K562 (cell line): ENCODE data around the gene DEF6. TPM values are rescaled to one million over a fixed set of nuclear protein-coding genes. Genes with fewer than 3 reads are reported as not detected.

ENCODE experiments used
- BRF1 ChIP-seq: IDR thresholded peaks from 3 replicates; pipeline ENCODE4 v1.6.1; 2011; ENCODE audit warnings: borderline replicate concordance, mild to moderate bottlenecking; ENCODE audit not compliant: insufficient read length; ENCODE audit errors: extremely low read depth
- CEBPB ChIP-seq: fragments of 450-650 bp; IDR thresholded peaks from 2 replicates; pipeline ENCODE4 v1.6.1; 2016; ENCODE audit warnings: missing genetic modification characterization, missing compliant biosample characterization
- GMEB1 ChIP-seq: fragments of 250-450 bp; sonication (Bioruptor Pico); IDR thresholded peaks from 2 replicates; pipeline ENCODE4 v1.4.0; 2020; ENCODE audit warnings: mild to moderate bottlenecking
- HMG20B ChIP-seq: fragments of 250-450 bp; sonication (Bioruptor Pico); IDR thresholded peaks from 2 replicates; pipeline ENCODE4 v1.5.0; 2021; ENCODE audit warnings: mild to moderate bottlenecking
- KDM1A ChIP-seq, 2 experiments: fragments of 450-650 bp; IDR thresholded peaks; 2 replicates each; pipeline ENCODE4 v1.6.1; 2016; ENCODE audit warnings: mild to moderate bottlenecking in 2 of 2
- LEF1 ChIP-seq: fragments of 450-650 bp; IDR thresholded peaks from 2 replicates; pipeline ENCODE4 v1.6.1; 2016; ENCODE audit warnings: mild to moderate bottlenecking
- MEF2A ChIP-seq: IDR thresholded peaks from 2 replicates; pipeline ENCODE4 v1.6.1; 2011; ENCODE audit warnings: low read depth, mild to moderate bottlenecking, low read length, moderate library complexity; ENCODE audit not compliant: control insufficient read depth
- POU5F1 ChIP-seq: fragments of 150-350 bp; IDR thresholded peaks from 2 replicates; pipeline ENCODE4 v1.6.1; 2014; ENCODE audit warnings: borderline replicate concordance, low read length, low read depth, mild to moderate bottlenecking; ENCODE audit not compliant: partially characterized antibody
- RNF2 ChIP-seq: sonication (generic); IDR thresholded peaks from 2 replicates; pipeline ENCODE4 v1.6.1; 2016
- SMAD3 ChIP-seq: fragments of 450-650 bp; formaldehyde crosslinking; conservative IDR thresholded peaks from 2 replicates; pipeline ENCODE4 v1.4.0; 2020; ENCODE audit warnings: mild to moderate bottlenecking
- TAF1 ChIP-seq: IDR thresholded peaks from 2 replicates; pipeline ENCODE4 v1.6.1; 2011; ENCODE audit warnings: mild to moderate bottlenecking, low read length, moderate library complexity; ENCODE audit not compliant: insufficient read depth, control insufficient read depth, severe bottlenecking; ENCODE audit errors: extremely low read depth
- TFAM ChIP-seq: fragments of 250-450 bp; sonication (Bioruptor Pico); conservative IDR thresholded peaks from 2 replicates; pipeline ENCODE4 v1.5.0; 2021; ENCODE audit warnings: mild to moderate bottlenecking, moderate library complexity
- U2AF2 ChIP-seq: fragments of 200-400 bp; formaldehyde crosslinking; optimal IDR thresholded peaks from 2 replicates; pipeline ENCODE3; 2017; ENCODE audit warnings: low read depth, mild to moderate bottlenecking, low read length
- ZNF217 ChIP-seq: sonication (generic); formaldehyde crosslinking; IDR thresholded peaks from 2 replicates; pipeline ENCODE4 v1.8.0; 2022; ENCODE audit warnings: mild to moderate bottlenecking, missing genetic modification reagents
- ZNF23 ChIP-seq: fragments of 250-450 bp; sonication (Bioruptor Pico); IDR thresholded peaks from 2 replicates; pipeline ENCODE4 v1.4.0; 2020; ENCODE audit warnings: mild to moderate bottlenecking
- ZNF449 ChIP-seq: fragments of 250-450 bp; sonication (Bioruptor Pico); IDR thresholded peaks from 2 replicates; pipeline ENCODE4 v1.8.0; 2022; ENCODE audit warnings: moderate library complexity, mild to moderate bottlenecking, inconsistent platforms
- ZNF511 ChIP-seq: sonication (generic); formaldehyde crosslinking; IDR thresholded peaks from 2 replicates; pipeline ENCODE4 v1.8.0; 2022; ENCODE audit warnings: mild to moderate bottlenecking, missing genetic modification reagents
- polyA plus RNA-seq, 8 experiments: library from polyadenylated mRNA; depleted of rRNA in 4 of 8; stranded (reverse) in 5 of 8; unstranded in 3 of 8; fragments of >200 nt; fragmentation: Nextera tagmentation in 2 of 8; fragmentation: Illumina TruSeq in 1 of 8; extraction: Ambion mirVana in 2 of 8; extraction: Trizol in 1 of 8; gene quantifications; 2 replicates each; pipeline versions ENCODE4 v1.2.1 to v1.2.3, GENCODE V29; 2011 to 2014; ENCODE audit warnings: inconsistent platforms in 1 of 8, missing spikeins in 1 of 8
- total RNA-seq, 7 experiments: library from RNA; depleted of rRNA in 6 of 7; stranded (reverse); fragments of >200 nt in 6 of 7; fragmentation: Illumina TruSeq in 2 of 7; extraction: Trizol in 2 of 7; gene quantifications; 2 replicates each; pipeline versions ENCODE4 v1.2.1 to v1.2.3, GENCODE V29; 2011 to 2021; ENCODE audit warnings: low replicate concordance in 1 of 7
- TF ChIP-seq, protein P1 (sequence below): fragments of 450-650 bp; formaldehyde crosslinking; IDR thresholded peaks from 2 replicates; pipeline ENCODE4 v1.4.0; 2022; ENCODE audit warnings: missing genetic modification characterization
- TF ChIP-seq, protein P2 (sequence below): fragments of 450-650 bp; IDR thresholded peaks from 2 replicates; pipeline ENCODE4 v1.6.1; 2014; ENCODE audit warnings: low read depth, mild to moderate bottlenecking, moderate library complexity, borderline replicate concordance
- TF ChIP-seq, protein P3 (sequence below): IDR thresholded peaks from 2 replicates; pipeline ENCODE4 v1.6.1; 2011; ENCODE audit not compliant: insufficient read length; ENCODE audit errors: extremely low read depth

DEF6 gene
- total and polyA plus RNA-seq, 9 of the 15 experiments (the other 6 are each of a cell fraction or from before 2014, with no cell fraction given): 1.3 to 44.6 (median 22.7) TPM

- TF ChIP-seq BRF1 (no peak), ZNF511 (CRISPR knock-in tag) (0 out of 2 replicates have a peak, but pooled peaks have one; percentile 22), HMG20B (CRISPR knock-in tag) (no peak), KDM1A (IDR thresholded peaks at IDR 0.05) (no peak), ZNF23 (no peak), ZNF449 (CRISPR knock-in tag) (no peak), TFAM (CRISPR knock-in tag) (no peak), LEF1 (no peak), POU5F1 (peak; percentile 18), TAF1 (peak; percentile 82), SMAD3 (CRISPR knock-in tag) (no peak), GMEB1 (CRISPR knock-in tag) (no peak), MEF2A (no peak), CEBPB (tag) (no peak), RNF2 (peak; percentile 70; the same call in 1 of the 2 replicates), ZNF217 (no peak), U2AF2 (no peak)
- TF ChIP-seq, protein P1, sequence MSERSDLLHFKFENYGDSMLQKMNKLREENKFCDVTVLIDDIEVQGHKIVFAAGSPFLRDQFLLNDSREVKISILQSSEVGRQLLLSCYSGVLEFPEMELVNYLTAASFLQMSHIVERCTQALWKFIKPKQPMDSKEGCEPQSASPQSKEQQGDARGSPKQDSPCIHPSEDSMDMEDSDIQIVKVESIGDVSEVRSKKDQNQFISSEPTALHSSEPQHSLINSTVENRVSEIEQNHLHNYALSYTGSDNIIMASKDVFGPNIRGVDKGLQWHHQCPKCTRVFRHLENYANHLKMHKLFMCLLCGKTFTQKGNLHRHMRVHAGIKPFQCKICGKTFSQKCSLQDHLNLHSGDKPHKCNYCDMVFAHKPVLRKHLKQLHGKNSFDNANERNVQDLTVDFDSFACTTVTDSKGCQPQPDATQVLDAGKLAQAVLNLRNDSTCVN (CRISPR knock-in tag): no peak
- TF ChIP-seq, protein P2, sequence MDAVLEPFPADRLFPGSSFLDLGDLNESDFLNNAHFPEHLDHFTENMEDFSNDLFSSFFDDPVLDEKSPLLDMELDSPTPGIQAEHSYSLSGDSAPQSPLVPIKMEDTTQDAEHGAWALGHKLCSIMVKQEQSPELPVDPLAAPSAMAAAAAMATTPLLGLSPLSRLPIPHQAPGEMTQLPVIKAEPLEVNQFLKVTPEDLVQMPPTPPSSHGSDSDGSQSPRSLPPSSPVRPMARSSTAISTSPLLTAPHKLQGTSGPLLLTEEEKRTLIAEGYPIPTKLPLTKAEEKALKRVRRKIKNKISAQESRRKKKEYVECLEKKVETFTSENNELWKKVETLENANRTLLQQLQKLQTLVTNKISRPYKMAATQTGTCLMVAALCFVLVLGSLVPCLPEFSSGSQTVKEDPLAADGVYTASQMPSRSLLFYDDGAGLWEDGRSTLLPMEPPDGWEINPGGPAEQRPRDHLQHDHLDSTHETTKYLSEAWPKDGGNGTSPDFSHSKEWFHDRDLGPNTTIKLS: peak; percentile 23; the same call in 1 of the 2 replicates
- TF ChIP-seq, protein P3, sequence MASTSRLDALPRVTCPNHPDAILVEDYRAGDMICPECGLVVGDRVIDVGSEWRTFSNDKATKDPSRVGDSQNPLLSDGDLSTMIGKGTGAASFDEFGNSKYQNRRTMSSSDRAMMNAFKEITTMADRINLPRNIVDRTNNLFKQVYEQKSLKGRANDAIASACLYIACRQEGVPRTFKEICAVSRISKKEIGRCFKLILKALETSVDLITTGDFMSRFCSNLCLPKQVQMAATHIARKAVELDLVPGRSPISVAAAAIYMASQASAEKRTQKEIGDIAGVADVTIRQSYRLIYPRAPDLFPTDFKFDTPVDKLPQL: no peak
These were observed at the start of gene DEF6 (continued) for GRCh38 chr6:35297601-35298481.
